Measurements from ENCODE around the gene LRMDA.
A peak's percentile ranks its signal among the peaks of the same experiment; 100 is the strongest.
"Not testable (repeated sequence)": the region's sequence is repeated elsewhere in the genome, so short reads cannot be mapped to it uniquely, and the experiment has no call there.

LRMDA gene

DNA sequence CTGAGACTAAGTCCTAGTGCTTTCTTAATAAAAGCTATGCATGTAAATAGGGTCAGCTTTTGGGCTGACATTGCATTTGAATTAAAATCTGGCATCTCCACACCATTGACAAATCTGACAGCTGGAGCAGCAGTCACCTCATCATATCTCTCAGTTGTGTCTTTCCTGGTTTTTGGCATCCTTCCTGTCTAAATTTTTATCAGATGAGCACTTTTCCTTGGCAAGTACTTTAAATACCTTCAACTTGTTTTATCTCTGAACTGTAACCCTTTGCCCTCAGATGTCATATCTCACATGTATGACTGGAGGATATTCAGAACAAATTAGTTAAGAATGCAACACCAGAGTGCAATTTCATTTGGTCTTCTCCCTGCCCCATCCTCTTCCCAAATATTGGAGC, 1066.2 kb downstream of the LRMDA start:
- DNase-seq: no peak

DNA sequence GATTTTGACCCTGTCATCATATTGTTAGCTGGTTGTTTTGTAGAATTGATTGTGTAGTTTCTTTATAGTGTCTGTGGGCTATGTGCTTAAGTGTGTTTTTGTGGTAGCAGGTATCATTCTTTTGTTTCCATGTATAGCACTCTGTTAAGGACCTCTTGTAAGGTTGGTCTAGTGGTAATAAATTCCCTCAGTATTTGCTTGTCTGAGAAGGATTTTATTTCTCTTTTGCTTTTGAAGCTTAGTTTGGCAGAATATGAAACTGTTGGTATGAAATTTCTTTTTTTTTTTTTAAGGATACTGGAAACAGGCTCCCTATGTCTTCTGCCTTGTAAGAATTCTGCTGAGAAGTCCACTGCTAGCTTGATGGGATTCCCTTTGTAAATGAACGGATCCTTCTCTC, 1073.4 kb downstream of the LRMDA start:
- DNase-seq: no peak

DNA sequence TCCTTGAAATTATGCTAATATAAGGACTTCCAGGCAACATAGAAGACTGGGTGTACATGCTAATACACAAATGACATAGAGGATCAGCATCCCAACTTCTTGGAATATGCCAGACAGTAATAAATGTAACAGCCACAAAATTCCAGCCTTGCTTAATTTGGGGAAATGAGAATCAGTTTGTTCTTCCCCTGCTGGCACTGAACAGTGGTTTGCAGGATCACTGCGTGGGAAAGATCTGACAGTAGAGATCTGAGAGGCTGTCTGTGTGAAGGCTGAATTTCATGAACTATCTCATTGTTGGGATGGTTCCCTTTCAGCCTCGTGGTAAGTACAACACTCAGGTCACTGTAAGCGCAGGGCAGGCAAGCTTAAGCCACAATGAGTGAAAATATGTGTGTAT, 1078.0 kb downstream of the LRMDA start:
- DNase-seq: no peak

DNA sequence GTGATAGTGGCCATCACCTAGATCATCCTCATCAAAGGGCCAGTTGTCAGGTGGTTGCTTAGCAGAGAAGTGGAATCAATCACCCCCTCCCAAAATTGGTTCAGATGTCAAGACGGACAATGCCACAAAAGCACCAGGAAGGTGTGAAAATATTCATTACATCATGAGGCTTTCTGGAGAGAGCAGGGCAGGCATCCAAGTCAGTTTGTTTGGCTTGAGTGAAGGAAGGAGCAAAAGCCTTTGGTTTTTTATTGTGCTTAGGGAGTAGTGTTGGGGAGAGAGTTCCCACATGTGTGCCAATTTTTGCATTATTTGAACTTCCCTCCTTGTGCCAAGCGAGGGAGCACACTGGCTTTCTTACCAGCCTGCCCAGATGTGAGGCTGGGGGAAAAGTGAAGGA, 1082.9 kb downstream of the LRMDA start:
- DNase-seq: no peak

DNA sequence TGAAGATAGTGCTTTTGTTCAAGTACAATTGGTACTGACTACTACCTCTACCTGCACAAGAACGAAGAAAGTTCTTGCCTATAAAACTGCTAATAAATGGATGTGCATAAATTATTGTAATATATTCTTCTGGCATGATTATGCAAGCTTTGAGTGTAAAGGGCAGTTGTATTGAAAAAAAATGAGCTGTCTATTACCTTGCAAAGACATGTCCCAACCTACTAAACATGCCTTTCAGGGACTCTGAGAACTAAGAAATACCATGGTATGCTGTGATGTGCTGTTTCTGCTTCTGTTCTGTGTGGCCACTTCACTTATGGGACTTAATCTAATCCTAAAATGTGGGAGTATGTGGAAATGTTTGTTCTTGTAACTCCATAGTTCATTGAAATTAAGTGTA, 1083.4 kb downstream of the LRMDA start:
- DNase-seq: no peak

DNA sequence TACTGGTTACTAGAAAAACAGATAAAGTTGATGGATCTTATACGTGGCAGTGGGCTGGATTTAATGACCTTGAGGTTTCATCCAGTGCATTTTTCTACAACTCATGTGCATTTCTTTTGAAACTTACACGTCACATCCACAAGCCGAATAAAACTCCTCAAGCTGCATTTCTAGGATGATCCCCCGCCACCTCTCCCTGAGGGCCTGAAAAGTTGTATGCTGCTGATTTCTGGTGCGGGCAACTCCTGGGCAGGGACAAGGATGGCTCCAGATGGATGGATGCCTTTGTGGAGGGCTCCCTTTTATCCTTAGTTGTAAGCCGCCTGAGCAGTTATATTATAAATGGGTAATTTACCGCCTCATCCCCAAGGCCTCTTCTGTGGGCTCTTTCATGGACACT, 1091.1 kb downstream of the LRMDA start:
- no peak for DNase-seq

DNA sequence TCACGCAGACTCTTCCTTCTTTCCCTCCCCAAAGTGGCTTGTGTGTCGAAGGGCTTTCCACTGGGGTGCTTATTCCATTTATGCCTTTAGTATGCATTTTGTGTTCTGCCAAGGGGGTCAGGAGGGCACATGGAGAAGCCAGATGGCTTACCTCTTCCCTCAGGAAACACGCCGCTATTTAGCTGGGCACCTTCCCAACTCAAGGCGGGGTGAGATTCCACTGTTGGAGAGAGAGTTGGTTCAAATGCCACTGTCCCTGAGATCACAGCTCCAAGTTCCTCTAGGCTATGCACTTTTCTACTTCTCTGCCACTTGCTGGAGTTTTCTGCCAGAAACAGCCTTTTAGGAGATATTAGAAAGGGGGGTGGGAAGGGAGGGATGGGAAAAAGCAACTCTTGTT, 1091.8 kb downstream of the LRMDA start:
- DNase-seq: no peak

DNA sequence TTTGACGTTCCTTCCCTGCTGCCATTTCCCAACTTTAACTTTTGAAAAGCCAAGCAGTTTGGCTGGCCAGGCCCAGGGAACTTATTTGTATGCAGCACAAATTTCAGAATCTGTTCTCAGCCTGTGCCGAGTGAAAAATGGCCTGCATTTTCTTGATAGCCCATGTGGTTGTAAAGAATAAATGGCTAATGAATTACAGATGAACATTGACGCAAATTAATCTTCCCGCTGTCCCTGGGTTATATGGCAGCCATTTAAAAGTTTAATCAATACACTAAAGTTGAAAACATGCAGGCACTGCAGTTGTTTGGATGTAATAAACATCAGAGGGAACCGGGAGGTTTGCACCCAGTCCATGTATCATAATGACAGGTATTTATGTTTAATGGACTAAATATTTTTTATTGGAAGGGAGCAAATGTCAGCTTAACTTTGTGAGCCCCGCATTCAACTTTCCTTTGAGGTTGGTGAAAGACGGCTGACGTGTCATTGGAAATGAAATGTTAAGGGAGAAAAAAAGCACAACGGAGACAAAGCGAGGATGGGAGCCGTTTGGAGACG, 1092.4 kb downstream of the LRMDA start:
- DNase-seq: no peak

DNA sequence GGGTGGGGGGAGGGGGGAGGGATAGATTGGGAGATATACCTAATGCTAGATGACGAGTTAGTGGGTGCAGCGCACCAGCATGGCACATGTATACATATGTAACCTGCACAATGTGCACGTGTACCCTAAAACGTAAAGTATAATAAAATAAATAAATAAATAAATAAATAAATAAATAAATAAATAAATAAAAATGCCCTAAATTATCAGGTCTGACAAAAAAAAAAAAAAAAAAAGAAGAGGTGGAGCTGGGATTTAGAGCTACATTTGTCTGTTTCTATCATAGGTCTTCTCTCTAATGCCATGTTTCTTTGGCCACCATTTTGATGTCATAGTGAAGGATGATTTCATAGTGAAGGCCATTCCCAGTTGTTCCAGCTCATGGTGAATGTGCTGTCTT, 1095.4 kb downstream of the LRMDA start:
- DNase-seq: not testable (repeated sequence)

DNA sequence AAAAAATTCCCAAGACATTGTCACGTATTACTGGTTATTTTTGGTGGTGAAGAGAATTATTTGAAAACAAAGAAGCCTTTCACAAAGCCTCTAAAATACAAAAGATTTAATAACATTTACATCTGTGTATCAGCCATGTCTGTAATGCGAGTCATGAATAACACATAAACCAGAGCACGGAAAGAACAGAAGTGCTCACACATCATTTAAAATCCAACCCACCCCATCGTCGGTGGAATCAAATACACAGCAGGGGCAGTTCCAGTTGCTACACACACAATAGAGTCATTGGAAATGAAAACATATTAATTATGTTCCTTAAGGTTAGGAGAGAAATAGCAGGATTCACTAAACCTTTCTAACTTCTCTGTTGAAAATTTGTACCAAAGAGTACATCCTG, 1108.9 kb downstream of the LRMDA start:
- DNase-seq: no peak

DNA sequence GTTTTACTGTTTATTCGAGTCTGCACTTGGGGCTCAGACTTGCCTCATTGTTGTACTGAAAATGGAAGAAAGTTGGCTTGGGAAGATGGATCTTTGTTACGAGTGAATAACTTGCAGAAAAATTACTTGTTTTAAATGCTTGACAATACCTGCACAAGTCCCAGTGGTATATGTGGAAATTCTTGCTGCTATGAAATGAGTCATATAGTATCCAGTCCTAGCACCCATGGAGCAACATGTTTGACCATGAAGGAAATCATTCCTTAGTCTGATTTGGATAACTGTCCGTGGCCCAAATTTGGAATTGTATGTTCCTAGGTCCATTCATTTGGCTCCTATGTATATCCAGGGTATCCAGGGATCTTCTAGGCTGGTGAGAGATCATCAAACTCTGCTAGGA, 1109.4 kb downstream of the LRMDA start:
- DNase-seq: no peak

DNA sequence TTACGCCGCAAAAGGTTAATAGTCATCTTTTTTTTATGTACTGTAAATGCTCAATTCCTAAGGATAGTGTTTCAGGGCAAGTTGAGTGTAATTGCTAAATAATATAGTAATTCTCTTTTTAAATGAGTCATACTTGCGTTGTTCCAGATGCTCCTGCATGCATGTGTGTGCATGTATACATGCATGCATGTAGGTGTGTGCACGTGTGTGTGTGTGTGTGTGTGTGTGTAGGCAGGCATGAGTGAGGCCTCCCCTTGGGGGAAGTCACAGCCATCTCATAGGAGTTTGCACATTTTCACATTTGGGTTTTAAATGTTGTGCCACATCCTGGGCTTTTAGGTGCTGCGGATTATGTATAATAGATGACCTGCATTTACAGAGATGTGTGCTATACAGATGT, 1110.4 kb downstream of the LRMDA start:
- DNase-seq: no peak

DNA sequence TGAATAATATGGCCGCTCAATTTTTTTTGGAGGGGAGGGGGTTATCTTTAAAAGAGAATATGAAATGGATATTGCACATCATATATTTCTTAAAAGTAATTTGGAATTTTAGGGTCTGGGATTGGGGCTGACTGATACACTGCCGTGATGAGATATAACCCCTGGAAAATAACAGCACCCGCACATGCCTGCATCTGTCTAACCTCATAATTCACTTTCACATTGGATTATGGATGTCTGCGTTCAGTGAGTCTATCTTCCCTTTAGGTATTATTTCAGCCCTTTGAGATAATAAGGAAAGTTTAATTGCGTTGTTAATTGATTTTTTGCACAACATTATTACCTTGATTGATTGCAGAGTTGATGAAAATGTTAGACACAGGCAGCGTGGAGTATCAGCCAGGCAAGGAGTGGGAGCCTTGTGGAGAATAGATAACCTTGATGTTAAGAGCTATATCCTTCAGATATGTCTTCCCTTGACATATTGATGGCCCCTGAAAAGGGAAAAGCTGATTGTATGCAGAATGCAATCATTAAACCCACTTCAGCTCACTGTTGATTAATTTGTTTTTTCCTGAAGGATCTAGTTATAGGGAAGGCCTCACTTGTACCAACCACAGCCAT, 1111.0 kb downstream of the LRMDA start:
- no peak for DNase-seq

DNA sequence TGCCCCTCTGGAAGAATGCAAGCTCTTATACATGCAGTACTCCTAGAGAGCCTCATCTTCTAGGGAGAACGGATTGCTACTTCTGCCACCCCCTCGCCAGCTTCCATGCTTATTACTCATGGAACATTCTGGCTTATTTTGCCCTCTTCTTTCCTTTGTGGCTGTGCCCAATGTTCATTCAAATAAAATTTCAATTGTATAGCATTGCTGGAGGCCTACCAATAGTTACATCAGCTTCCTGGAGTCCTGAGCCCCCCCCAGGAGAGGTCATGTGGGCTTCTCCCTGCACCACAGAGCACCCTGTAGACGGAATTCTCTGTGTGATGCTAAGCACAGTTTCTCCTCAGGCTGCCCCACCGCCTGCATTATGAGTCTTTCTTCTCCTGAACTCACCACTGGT, 1112.2 kb downstream of the LRMDA start:
- no peak for DNase-seq

DNA sequence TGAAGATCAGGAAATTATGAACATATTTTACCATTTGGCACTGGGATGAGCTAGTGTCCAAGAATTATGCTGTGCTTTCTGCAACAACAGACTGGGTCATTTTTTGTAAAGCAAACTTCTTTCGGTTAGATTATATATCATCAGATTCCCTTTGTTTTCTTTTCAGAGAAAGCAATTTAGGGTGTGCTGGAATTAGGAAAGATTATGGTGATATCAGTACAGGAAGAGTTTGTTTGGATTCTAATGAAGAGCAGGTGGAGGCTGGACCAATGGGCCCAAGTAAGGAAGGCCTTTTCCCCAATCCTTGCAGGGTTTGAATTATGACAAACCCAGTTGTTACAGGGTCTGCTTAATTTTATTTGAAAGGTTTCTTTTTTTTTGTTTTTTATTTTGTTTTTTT, 1113.4 kb downstream of the LRMDA start:
- no peak for DNase-seq

DNA sequence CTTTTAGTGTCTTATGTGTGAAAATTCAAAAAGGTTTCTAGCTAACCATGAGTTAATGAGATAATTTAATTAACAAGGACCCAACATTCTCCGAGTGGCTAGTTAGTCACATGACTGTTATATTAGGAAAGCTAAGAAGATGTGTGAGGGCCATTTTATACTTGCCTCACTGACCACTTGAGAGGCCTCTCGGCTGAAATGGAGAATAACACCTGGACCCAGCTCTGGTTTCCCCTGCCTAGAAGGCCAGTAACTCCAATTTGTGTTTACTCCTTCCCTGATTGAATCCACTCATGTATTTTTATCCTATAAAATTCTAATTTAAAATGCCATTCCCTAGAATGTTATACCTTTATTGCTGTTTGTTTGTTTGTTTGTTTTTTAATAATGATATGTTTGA, 1115.0 kb downstream of the LRMDA start:
- DNase-seq: no peak

DNA sequence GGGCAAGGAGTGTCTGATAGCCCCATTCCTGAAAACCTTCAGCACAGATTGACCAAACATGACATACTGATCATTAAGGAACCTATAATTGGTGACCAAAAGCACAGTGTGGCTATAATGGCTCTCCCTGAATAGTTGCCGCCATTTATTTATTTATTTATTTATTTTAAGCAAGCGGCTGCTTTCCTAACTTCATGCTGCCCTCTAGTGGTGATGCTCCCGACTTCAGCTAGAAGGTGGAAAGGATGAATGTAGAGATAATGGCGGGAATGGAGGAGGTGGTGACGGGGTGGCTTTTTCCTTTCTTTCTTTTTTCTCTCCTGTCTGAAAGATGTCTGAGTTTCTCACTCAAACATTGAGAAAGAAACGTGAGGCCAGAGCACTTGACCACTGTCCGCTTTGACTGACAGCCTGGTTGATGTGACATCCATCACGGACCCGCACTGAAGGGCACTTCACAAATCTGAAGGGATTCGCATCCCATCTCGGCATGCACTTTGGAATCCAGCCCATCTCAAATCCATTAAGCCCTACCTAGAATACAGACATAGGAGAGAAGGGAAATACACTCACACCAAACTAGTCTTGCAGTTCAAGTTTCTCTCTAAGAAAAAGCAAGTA, 1116.0 kb downstream of the LRMDA start:
- DNase-seq: peak; percentile 5

DNA sequence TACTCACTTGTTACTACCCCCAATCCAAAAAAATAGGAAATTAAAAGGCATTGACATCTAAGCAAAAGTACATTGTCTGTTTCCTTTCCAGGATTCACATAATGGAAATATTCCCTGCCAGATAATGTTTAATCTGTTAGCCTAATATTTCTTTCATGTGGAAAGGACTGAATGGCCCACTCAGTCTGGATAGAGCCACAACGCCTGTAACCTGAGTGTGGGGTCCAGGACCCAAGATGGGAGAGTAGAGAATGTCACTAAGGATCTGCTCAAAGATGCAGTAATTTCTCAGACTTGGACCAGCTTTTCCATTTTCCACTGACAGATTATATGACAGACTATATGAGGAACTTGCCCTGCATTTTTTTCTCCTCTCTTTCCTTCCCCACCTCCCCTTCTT, 1117.3 kb downstream of the LRMDA start:
- no peak for DNase-seq

DNA sequence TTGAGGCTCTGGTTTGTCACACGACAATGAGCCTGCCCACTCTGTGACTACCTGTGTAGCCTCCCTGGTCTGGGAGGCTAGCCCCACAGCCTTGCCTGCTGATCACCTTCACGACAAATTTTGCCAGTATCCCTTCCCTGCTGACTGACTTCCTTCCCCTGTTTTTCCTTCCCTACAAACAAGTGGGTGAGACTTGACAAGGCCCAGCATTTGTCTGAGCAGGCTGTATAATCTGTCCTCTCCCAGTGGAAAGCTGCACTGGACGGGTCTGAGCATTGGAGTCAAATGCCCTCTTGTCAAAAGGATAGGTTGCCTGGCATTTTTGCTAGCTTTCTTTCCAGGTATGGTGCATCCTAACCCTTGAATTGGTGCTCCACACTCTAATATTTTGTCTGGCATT, 1117.7 kb downstream of the LRMDA start:
- DNase-seq: no peak

DNA sequence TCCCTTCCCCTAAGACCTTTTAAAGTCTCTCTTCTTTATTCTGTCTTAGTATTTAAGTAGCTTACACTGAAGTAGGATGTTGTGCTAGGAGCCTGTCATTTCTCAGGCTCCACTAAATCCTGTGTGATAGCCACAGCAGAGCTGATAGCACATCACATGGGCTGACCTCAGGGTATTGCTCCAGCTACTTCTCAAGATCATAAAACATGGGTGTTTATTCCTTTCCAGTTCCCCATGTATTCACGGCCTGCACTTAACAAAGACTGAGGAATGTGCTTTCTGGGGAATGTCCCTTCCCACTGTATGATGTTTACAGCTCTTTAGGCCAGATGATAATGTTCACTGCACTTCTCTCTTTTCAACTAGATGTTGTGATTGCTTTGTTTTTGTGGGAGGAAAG, 1119.4 kb downstream of the LRMDA start:
- no peak for DNase-seq

DNA sequence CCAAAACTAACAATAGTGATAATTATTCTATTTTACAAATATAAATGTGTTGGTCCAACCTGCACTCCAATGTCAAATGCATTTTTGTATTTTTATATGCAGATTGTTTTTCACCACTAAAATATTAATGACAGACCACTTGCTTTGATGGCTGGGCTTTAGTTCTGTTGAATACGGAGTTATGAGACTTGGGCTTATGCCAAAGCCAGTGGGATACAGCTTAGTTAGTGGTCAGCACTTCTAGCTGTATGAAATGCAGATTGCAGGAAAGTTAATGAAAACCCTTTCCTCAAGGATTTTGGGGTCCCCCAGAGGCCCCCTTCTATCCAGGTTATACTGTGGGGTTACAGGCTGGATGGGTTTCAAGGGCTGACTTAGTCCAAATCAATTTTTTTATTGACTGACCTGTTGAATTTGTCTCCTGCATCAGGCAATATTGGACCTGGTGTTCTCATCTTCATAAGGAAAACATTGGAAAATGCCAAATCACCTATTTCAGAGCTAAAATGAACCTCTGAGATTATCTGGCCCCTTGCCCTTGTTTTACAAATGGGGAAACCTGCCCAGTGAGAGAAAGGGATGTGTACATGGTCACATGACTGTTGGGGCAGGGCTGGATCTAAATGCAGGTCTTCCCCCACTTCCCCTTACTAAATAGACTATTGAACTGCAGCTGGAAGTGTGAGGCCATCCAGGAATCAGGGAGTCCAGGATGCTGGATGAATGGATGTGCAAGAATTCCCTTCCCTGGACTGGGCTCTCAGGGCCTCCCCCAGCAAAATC, 1120.9 kb downstream of the LRMDA start:
- no peak for DNase-seq

DNA sequence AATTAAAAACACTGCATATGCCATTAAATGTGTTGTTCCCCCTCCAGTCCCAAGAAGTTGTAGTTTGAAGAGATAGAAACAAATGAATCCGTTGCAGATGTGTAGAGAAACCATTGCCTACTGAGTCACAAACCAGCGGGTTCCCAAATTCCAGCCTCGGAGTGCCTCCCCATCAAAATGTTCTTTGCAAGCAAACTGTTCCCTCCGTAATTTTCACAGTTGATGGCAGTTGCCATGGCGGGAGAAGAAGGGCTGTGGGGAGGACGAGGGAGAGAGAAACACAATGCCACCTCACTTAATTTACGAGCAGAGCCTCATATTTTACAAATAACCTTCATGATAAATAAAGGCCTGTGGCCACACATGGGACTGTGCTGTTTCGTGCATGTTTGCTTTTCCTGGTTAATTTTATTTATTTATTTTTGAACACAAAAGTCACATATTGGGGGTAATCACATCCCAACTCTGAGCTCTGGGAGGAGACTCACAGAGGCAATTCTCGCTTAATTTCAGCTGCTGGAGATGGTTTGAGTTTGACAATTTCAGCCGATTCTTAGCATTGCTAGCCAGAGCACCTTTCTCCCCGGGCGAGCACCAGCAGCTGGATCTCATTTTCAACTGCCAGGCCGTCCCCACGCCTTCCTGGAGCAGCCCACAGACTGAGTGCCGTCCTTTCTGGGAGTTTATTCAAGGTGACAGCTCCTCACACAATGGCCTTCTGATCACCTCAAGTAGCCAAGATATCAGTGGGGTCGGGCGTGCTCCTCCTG, 1122.0 kb downstream of the LRMDA start:
- DNase-seq: no peak

DNA sequence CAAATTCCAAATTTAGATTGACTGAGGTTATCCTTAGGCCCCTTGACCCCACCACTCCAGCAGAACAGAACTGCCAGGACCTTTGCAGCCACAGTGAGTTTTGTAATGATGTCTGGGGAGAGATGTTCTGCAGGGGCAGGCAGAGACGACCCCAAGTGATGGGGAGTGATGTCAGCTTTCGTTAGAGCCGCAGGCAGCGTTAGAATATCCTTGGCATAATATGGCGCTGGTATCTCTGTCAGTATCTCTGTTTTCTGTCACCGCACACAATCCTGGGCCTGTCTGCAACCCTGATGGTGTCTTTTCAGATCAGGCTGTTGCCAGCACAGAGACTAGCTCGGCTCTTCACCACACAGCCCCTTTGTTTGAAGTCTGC, 1122.6 kb downstream of the LRMDA start:
- no peak for DNase-seq

Measured in GOT3 (cell line).